ENCODE data around the gene AURKAIP1. TPM values are rescaled to one million over a fixed set of nuclear protein-coding genes. Genes with fewer than 3 reads are reported as not detected.
"Not testable (repeated sequence)": the region's sequence is repeated elsewhere in the genome, so short reads cannot be mapped to it uniquely, and the experiment has no call there.

Gene AURKAIP1
- total RNA-seq, 1 experiment from 2014 or later = 141 TPM

DNA sequence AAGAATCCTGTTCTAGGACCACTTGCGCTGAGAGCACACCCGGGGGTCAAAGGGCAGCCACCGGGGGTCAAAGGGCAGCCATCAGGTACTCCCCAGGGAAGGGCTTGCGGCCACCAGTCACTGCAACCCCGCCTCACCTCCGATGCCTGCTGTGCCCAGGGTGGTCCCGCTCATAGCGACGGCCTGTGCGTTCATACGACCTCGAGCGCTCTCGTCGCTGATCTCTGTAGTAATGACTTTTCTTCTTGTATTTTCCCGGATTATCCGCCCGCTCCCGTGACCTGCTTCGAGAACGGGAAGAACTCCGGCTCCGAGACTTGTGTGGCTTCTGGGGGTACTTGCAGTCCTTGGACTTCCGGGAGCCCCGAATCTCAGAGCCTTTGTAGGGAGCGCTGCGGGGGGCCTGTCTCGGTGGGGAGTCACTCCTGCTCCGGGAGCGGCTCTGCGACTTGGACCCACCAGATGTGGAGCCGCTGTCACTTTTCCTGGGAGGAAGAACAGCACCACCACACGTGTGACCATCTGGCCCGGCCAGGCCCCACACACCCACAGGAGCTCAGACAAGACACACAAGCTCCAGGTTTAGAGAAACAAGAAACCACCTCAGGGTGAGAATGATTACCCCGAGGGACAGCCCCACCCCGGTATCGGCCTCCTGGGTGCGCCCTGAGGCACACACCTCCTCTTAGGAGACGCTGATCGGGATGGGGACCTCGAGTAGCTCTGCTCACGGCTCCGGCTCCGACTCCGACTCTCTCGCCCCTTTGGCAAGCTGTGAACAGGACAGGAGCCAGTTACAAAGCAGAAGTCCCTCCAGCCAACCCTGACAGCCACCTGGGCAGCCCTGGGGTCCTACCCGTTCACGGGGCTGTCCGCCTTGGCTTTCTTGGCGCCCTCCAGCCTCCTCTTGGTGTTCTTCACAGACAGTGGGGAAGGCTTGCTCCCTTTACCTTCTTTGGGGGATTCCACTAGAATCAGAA, 12.4 kb upstream of the AURKAIP1 start:
- DNase-seq (ENCODE audit: low read depth) = no peak

DNA sequence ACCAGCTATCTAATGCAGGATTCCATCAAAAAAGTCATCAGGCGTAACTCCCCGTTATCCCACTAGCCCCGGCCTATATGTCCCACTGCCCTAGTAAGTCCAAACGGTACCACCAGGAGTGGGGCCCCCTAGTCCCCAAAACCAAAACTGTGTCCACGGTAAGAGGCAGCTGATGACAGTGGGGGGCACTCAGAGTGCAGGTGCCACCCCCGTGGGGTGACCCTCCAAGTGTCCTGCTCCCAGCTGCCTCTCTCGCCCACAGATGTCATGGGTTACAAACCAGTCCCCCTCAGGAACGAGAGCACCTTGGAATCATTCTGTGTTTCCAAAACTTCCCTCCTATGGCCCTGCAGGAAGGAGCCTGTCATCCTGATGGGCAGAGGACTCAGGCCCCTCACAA, 10.9 kb upstream of the AURKAIP1 start:
- no peak for DNase-seq (ENCODE audit: low read depth)

DNA sequence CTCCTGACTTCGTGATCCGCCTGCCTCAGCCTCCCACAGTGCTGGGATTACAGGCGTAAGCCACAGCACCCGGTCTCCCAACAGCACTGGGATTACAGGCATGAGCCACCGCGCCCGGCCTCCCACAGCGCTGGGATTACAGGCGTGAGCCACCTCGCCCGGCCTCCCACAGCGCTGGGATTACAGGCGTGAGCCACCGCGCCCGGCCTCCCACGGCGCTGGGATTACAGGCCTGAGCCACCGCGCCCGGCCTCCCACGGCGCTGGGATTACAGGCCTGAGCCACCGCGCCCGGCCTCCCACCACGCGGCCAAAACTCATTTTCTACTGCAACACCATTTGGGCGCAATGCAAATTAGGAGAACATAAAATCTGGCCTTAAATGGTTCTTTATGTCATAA, 10.3 kb upstream of the AURKAIP1 start:
- not testable (repeated sequence) for DNase-seq (ENCODE audit: low read depth)

DNA sequence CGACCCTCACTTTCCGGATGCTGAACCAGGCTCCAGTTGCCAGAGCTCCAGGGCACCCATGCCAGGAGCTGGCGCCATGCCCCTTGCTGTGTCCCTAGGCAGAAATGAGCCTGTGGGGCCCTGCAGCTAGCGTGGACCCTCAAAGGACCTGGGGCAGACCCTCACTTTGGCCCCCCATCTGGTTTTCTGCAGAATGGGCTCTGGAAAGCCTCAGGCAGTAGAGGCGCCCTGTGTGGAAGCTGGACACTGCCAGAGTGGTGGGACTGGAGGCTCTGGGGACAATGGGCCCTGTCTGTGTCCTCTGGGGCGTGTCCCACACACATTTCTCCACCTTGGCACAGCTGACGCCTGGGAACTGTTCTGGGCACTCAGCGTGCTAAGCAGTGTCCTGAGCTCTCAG, 6.3 kb upstream of the AURKAIP1 start:
- no peak for DNase-seq (ENCODE audit: low read depth)

DNA sequence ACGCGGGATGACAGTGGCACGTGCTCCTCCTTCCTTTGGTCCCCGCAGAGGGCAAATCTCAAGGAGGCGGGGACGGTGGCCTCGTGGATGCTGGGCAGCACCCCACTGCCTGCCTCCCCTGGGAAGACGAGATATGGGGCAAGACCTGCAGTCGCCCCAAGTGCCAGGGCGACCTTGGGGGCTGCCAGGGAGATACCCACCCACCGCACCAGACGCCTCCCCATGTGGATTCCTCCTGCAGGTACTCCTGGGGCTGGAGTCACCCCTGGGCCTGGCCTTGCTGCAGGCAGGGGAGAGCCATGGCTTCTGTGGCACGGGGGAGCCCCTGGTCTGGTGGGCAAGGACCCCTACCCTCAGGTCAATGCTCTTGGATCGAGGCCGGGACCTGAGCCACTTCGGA, 5.9 kb upstream of the AURKAIP1 start:
- no peak for DNase-seq (ENCODE audit: low read depth)

DNA sequence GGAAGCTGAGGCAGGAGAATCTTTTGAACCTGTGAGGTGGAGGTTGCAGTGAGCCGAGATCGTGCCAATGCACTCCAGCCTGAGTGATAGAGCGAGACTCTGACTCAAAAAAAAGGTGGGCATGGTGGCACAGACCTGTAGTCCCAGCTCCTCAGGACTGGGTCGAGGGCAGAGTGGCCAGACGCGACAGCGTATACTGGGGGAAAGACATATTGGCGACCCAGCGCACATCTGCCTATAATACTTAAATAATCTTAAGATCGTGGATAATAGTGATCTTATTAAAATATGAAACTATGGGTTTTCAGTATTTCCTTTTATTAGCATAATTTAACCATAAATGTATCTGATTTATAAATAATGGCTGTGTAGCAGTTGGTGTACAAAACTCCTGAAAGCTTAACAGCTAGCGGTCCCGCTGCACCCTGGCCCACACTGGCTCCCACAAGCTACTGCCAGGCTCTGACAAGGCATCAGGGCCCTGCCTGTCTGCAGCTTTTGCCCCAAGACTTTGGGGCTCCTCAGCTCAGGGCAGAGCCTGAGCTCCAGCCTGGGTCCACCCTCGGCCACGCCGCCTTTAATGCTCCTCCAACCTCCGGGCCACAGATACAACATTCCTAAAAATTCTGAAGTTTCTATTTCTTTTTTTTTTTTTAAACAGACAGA, 2.7 kb upstream of the AURKAIP1 start:
- DNase-seq (ENCODE audit: low read depth) = no peak

DNA sequence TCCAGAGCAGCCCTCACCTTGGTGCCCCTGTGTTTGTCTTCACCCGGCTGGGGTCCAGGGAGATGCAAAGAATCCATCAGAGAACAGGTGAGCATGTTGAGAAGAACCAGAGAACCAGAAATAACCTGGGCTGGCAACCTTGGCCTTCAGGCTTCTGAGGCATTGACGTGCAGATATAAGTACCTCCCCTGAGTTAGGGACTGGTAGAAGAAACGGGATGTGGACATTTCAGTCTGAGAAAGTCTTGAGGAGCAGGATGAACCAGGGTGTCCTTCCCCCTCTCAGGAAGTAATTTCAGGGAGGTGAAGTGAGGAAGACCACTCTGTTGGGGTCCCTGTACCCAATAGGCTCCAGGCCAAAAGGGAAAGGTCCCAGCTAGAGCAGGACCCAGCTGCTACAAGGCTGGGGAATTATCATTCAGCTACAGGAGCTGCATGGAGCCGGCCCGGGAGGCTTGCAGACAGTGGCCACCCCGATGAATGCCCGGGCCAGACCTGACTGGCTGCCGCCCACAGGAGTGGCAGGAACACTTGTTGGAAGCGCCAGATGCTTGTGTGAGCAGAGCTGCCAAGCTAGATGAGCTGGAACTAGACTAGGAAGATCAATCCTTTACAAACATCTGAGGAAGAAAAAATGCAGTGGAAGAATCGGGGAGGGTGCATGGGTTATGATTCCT, 1.7 kb upstream of the AURKAIP1 start:
- DNase-seq (ENCODE audit: low read depth) = no peak

DNA sequence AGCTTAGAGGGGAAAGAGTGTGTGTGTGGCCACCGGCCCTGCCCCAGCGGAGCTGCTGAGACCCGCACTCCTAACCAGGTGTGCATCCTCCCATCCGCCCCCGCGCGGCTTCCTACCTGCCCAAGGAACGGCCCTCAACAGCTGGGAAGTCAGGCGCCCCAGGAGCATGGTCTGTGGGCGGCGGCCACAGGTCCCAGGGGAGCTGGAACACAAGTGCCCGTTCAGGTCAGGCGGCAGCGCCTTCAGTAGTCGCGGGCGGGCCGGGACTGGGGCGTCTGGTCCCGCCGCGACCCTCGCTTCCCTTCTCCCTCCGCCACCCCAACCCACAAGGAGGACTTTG, 448 bp downstream of the AURKAIP1 start:
- no peak for DNase-seq (ENCODE audit: low read depth)

DNA sequence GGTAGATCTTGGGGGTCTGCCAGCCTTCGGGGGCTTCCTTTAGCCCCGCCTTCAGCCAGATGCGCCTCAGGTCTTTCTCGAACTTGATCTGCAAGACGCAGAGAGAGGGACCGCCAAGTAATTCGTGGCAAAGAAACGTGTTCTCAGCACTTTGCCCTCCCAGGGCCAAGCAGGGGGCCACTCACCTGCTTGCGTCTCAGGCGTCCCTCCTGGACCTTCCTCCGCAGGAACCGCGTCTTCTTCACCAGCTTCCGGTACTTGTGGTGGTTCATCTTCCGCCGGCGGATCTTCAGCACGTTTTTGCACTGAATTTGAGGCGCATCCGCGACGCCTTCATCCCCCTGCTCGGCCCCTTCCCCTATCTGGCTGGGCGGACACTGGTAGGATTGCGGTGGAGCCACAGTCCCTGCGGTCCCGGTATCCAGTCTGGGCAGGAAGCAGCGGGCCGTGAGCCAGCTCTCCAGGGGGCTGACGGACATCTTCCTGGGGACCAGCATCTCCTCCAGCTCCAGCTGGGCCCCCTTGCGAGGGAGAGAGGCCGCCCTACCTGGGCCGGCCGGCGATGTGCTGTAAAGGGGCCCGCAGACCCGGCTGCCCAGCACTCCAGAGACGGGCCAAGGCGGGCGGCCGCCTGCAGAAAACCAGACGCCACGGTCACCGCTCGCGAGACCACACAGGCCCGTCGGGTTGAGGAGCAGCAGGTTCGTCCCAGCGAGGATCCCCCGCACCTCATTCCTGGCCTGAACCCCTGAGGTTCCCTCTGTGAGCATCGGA, 1.0 kb downstream of the AURKAIP1 start:
- no peak for DNase-seq (ENCODE audit: low read depth)

DNA sequence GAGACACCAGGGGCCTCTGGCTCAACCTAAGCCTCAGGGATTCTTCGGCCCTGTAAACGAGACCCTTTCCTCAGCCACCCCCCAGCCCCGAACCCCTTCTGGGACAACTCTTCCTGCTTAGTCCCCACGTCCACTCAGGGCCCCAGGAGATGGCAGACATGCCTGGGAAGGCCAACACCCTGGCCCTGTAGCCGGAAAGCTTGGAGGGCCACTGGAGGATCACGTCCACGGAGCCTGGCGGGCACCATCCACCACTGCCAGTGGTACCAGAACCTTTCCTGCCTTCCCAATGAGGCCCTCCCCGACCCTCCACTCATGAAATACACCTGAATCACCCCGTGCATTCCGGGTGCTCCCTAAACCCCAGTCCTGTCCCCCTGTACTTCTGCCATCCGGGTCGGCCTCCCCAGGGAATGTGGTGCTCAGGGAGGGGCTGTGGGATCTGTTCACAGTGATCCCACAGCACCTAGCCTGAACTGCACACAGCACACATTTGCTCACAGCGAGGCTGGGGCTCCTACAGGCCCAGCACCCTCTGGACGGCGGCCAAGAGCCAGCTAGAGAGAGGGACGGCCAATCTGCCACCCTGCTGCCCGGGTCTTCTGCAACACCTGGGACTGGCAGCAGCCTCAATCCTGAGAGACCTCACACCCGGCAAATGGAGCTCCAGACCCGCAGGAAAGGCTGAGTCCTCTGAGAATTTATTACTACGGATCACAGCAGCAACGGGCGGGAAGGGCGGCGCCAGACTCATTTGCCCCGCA, 1.8 kb downstream of the AURKAIP1 start:
- no peak for DNase-seq (ENCODE audit: low read depth)

DNA sequence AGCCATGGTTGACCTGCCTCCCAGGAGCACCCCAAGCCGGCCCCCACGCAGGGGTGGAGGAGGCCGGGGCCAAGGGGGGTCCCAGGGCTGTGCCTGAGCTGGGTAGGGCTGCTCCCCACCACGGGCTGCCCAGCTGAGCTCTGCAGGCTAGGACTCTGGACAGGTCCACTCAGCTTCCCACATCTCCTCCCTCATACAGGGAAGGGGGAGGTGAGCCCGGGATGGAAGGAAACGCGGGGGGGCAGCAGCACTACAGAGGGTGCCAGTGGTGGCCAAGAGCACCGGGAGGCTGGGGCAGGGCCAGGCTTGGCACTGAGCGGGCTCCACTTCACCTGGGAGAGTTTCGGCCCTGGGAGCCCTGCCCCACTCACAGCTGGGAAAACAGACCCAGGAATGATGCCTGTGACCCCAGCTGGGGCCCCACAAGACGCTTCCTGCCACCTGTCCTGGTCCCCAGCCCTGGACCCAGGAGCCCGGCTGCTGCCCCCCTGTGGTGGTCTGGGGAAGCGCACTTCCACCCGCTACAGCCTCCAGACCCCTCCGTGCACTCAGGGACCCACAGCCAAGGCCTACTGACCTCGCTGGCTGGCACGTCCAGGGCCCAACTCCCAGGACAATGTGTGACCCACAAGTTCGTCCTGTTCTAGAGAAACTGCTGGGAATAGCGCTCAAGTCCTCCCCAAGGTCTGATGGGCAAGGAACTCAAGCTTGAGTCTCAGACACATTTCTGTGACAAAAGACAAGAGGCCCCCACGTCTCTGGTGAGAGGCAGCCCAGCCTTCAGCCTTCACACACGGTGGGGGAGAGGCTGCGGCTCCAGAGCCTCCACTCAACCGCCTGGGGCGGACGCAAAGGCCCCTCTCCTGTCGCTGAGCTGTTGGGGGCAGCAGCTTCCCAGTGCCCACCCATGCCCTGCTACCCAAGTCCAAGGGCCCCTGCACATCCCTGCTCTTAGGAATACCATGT, 3.0 kb downstream of the AURKAIP1 start:
- DNase-seq (ENCODE audit: low read depth) = peak; percentile 55

DNA sequence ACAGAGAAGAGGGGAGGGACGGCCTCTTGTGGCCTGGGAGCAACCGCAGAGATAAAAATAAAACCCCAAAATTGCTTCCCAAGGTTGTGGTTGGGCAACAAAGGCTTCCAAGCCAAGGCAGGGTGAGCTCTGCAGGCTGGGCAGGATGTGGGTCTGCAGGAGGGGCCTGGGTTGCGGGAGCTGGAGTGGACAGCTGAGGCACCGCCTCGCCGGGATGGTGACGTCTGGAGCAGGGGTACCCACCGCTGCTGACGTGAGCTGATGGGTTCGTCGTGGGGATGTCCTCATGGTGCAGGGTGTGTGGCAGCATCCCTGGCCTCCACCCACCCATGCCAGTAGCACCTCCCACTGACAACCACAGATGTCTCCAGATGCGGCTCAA, 3.7 kb downstream of the AURKAIP1 start:
- peak; percentile 82 for DNase-seq (ENCODE audit: low read depth)

DNA sequence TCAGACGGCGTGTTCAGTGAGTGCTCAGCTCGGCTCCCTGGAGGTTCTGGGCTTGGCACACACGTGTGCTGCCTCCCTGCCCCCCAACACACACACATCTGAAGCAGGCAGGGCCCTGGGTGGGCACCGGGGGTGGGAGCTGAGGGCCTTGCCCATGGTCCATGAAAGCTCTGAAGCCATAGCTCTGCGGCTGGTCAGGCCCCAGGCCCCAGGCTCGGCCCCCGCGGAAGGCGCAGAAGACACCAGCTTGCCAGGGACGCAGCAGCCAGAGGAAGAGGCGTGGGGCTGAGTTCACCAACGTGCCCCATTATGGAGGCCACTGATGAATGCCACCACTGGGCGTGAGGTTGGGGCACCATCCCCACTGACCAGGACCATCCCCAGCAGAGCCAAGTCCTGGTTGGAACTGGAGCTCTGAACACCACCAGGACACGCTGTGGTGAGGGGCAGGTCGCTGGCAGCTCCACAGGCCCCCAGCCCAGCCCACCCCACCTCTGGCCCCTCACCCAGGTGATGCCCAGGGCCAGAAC, 4.2 kb downstream of the AURKAIP1 start:
- no peak for DNase-seq (ENCODE audit: low read depth)

DNA sequence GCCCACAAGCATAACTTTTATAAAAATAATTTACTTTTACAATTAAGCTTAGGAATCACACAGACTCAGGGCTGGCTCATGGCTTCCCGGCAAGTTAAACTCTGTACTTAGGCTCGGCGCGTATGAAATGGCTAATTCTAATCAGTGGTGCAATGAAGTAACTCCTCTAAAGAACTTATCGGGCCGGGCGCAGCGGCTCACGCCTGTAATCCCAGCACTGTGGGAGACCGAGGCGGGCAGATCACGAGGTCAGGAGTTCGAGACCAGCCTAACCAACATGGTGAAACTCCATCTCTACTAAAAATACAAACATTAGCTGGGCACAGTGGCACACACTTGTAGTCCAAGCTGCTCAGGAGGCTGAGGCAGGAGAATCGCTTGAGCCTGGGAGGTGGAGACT, 4.9 kb downstream of the AURKAIP1 start:
- DNase-seq (ENCODE audit: low read depth) = not testable (repeated sequence)

DNA sequence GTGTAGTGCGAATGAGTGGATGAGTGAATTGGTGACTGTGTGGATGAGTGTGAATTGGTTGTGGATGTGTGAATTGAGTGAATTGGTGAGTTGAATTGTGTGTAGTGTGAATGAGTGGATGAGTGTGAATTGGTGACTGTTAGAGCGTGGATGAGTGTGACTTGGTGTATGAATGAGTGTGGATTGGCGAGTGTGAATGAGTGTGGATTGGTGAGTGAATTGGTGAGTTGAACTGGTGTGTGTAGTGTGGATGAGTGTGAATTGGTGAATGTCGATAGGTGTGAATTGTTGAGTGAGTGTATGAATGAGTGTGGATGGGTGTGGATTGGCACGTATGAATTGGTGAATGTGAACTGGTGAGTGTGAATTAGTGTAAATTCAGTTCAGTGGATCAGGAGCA, 7.7 kb downstream of the AURKAIP1 start:
- DNase-seq (ENCODE audit: low read depth) = no peak

DNA sequence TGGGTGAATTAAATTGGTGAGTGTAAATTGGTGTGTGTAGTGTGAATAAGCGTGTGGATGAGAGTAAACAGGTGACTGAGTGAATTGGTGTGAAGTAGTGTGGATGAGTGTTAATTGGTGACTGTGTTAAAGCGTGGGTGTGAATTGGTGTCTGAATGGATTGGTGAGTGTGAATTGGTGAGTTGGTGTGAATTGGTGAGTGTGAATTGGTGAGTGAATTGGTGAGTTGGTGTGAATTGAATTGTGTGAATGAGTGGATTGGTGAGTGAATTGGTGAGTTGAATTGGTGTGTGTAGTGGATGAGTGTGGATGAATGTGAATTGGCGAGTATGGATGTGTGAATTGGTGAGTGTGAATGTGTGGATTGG, 8.3 kb downstream of the AURKAIP1 start:
- no peak for DNase-seq (ENCODE audit: low read depth)

DNA sequence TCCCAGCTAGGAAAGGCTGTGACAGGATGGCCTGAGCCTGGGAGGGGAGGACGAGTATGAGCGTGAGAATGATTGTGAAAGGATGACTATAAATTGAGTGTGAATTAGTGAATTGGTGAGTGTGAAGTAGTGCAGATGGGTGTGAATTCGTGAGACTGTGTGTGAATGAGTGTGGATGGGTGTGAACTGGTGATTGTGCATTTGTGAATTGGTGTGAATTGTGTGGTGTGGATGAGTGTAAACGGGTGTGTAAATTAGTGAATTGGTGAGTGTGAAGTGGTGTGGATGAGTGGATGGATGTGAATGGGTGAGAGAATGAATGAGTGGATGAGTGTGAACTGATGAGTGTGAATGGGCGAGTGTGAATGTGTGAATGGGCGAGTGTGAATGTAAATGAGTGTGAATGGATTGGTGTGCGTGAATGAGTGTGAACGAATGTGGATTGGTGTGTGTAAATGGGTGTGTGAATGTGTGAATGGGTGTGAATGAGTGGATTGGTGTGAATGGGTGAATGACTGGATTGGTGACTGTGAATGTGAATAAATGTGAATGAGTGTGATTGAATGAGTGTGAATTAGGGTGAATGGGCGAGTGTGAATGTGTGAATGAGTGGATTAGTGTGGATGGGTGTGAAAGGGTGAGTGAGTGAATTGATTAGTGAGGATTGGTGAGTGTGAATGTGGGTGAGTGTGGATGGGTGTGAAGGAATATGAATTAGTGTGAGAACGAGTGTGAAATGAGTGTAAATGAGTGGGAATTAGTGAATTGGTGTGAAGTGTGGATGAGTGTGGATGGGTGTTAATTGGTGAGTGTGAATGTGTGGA, 8.9 kb downstream of the AURKAIP1 start:
- DNase-seq (ENCODE audit: low read depth) = no peak

DNA sequence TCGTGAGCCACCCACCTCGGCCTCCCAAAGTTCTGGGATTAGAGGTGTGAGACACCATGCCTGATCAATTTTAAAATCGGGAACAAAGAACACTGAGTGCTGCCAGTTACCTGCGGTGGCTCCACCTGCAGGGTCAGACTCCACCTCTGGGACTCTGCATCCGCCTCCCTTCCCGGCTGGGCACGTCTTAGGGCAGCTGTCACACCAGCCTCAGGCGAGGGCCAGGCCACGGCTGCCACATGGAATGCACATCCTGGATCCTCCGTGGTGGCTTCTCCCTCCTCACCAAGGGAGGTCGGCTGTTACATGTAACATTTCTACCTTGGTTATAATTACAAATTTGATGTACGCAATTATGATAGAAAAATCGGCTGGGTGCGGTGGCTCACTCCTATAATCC, 10.7 kb downstream of the AURKAIP1 start:
- DNase-seq (ENCODE audit: low read depth) = peak; percentile 61

DNA sequence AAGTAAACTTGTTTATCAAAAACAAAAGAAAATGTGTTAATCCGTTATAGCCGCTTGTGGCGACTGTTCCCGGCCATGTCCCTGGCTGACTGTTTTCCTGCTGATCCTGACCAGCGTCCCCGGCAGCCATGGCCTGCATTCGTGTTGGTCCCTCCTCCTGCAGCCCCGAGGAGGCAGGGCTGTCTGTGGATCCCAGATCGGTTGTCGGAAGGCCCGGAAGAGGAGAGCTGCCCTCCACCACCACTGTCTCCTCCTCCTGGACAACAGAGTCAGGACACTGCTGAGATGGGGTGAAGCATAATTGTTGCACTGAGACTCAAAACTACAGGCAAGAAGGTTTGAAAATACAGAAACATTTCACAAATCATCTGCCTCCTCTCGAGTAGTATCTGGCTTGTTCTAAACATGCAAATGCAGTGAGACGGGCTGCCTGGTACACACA, 13.0 kb downstream of the AURKAIP1 start:
- DNase-seq (ENCODE audit: low read depth) = peak; percentile 62
